Activated naive CD8-positive, alpha-beta T cell treated with anti-CD3 and anti-CD28 coated beads for 36 hours (primary cell): ENCODE data around the gene VWA3A. TPM values are rescaled to one million over a fixed set of nuclear protein-coding genes. Genes with fewer than 3 reads are reported as not detected.
"Not testable (repeated sequence)": the region's sequence is repeated elsewhere in the genome, so short reads cannot be mapped to it uniquely, and the experiment has no call there.

Source experiments
- DNase-seq: peaks from one replicate; pipeline ENCODE4 v3.0.0; 2021
- H3K27ac Mint-ChIP-seq: one replicate; pipeline ENCODE4 v1.8.0; 2022; ENCODE audit warnings: mild to moderate bottlenecking, moderate library complexity, mixed read lengths
- H3K27me3 Mint-ChIP-seq: one replicate; pipeline ENCODE4 v1.8.0; 2022; ENCODE audit warnings: mild to moderate bottlenecking, mixed read lengths
- H3K36me3 Mint-ChIP-seq: one replicate; pipeline ENCODE4 v1.8.0; 2021; ENCODE audit warnings: mild to moderate bottlenecking, mixed read lengths
- H3K4me1 Mint-ChIP-seq: one replicate; pipeline ENCODE4 v1.8.0; 2021; ENCODE audit warnings: mixed read lengths
- H3K4me3 Mint-ChIP-seq: one replicate; pipeline ENCODE4 v1.8.0; 2022; ENCODE audit warnings: mild to moderate bottlenecking, moderate library complexity, mixed read lengths
- H3K9me3 Mint-ChIP-seq: one replicate; pipeline ENCODE4 v1.8.0; 2022; ENCODE audit warnings: mixed read lengths
- total RNA-seq, 2 experiments: library from RNA; stranded (reverse); gene quantifications; one replicate each; pipeline ENCODE4 v1.2.3, GENCODE V29; 2021

The VWA3A gene
- total RNA-seq, 2 experiments from 2014 or later, result 0.22 TPM; not detected in 1

DNA sequence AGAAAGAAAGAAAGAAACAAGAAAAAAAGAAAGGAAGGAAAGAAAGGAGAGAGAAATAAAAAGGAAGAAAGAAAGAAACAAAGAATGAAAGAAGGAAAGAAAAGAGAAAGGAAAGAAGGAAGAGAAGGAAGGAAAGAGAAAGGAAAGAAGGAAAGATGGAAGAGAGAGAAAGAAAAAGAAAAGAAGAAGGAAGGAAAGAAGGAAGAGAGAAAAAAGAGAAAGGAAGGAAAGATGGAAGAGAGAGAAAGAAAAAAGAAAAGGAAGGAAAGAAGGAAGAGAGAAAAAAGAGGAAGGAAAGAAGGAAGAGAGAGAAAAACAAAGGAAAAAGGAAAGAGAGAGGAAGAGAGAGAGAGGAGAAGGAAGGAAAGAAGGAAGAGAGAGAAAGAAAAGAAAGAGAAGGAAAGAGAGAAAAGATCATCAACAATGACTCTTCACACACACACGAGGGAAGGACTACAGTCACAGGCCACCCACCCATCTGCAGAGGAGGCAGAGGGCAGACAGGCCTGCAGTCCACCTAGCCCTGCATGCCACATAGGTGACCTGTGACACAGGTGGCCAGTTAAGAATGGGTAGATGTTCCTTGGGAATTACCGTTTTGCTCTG lies 23.9 kb downstream of the VWA3A start:
- H3K27me3 Mint-ChIP-seq, result no peaks in the 10 kb centered on the region
- H3K9me3 Mint-ChIP-seq, result no peaks in the 10 kb centered on the region
- no peak overlapping the region for H3K4me3 Mint-ChIP-seq
- no peak overlapping the region for H3K27ac Mint-ChIP-seq
- no peaks in the 10 kb centered on the region for H3K4me1 Mint-ChIP-seq
- H3K36me3 Mint-ChIP-seq, result no peaks in the 10 kb centered on the region
- DNase-seq, result no peak

DNA sequence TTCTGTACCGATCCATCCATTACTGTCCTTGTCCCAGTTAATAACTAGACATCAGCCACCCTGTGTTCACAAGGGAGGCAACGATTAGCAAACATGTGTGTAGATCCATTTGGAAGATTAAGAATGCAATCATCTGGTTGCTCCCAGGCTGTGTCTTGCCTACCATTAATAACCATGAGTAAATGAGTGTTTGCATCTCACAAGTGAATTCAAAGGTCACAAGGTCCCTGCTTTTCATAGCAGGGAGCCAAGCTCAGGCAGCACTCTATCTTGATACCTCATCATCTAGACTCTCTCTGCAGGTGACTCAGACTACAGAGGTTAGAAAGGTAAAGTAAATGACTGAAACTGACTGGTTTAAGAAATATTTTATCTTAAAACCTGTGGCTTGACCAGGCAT lies 25.3 kb downstream of the VWA3A start:
- no peak for DNase-seq
- Mint-ChIP-seq H3K9me3 (no peaks in the 10 kb centered on the region), H3K4me1 (no peaks in the 10 kb centered on the region), H3K27me3 (no peaks in the 10 kb centered on the region), H3K36me3 (no peaks in the 10 kb centered on the region), H3K27ac (no peak overlapping the region), H3K4me3 (no peak overlapping the region)

DNA sequence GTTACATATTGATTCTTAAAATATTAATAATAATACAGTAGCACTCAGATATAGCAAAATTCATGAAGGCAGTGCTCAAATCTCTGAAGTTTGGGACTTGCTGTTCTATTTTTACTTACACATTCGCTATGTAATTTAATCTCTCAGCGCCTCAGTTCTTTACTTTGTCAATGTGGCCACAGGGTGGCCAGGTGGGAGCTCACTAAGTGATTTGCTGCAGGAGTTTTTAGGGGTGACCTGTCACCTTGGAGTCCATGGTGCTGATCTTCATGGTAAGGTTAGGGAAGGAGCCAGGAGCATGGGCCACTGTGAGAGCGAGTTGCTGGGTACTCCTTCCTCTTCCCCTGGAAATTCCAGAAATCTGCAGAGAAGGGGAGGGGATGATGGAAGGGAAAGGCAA lies 28.1 kb downstream of the VWA3A start:
- Mint-ChIP-seq H3K36me3 (no peaks in the 10 kb centered on the region), H3K9me3 (no peaks in the 10 kb centered on the region), H3K4me1 (no peaks in the 10 kb centered on the region), H3K27ac (no peak overlapping the region), H3K27me3 (no peaks in the 10 kb centered on the region), H3K4me3 (no peak overlapping the region)
- DNase-seq, result no peak

DNA sequence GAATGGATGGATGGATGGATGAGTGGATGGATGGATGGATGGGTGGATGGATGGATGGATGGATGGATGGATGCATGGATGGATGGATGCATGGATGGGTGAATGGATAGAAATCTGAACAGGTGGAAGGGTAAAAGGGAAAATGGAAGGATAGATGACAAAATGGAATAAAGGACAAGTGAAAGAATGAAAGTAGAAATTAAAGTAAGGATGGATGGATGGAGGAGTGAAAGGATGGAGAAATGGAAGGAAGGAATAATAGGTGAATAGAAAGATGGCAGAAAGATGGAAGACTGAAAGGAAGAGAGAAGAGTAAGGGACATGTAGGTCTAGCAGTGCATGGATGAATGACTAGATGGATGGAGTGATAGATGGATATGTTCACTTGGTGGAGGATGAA lies 29.9 kb downstream of the VWA3A start:
- no peaks in the 10 kb centered on the region for H3K4me1 Mint-ChIP-seq
- no peaks in the 10 kb centered on the region for H3K36me3 Mint-ChIP-seq
- H3K9me3 Mint-ChIP-seq, result no peaks in the 10 kb centered on the region
- no peak overlapping the region for H3K4me3 Mint-ChIP-seq
- no peak overlapping the region for H3K27ac Mint-ChIP-seq
- DNase-seq, result no peak
- H3K27me3 Mint-ChIP-seq, result no peaks in the 10 kb centered on the region

DNA sequence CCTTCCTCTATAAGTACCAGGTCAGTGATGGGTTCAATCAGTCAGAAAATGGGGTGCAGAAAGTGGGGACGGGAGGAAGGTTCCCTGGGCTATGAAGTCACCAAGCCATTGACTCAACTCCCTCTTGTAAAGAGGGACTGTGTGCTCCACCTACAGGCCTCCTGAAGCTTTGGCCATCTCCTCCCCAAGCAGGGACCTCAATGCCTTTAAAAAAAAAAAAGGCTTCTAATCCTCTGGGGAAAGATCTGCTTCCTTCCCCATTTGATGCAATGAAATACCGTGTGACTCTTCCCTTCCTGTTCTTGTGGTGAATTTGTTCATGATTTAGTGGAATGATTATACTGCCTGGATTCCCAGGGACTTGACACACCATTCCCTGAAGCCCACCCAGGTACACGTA lies 30.8 kb downstream of the VWA3A start:
- Mint-ChIP-seq H3K4me3 (no peak overlapping the region), H3K4me1 (no peaks in the 10 kb centered on the region), H3K36me3 (no peaks in the 10 kb centered on the region), H3K27ac (no peak overlapping the region), H3K27me3 (no peaks in the 10 kb centered on the region), H3K9me3 (no peaks in the 10 kb centered on the region)
- no peak for DNase-seq

DNA sequence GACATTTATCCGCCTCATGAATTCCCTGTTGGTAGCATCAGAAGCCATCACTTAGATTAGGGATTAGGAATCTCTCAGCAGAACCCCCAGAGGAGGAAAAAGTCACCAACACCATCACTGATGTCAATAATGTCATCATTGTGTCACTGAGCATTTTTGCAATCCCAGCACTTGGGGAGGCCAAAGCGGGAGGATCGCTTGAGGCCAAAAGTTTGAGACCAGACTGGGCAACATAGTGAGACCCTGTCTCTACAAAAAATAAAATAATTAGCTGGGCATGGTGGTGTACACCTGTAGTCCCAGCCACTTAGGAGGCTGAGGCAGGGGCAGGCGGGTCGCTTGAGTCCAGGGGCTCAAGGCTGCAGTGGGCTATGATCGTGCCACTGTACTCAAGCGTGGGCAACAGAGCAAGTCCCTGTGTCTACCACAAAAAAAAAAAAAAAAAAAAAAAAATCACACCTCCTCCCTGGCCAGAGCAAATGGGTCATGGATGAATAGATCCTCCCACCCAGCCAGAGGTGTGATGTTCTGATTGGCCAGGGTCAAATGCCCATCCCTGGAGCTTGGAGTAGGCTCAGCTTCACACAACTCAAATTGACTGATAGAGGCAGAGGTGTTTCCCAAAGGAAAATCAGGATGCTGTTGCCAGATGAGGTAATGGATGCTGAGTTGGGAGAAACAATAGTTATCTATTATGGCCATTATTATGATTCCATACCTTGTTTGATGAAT lies 31.6 kb downstream of the VWA3A start:
- Mint-ChIP-seq H3K27ac (no peak overlapping the region), H3K9me3 (no peaks in the 10 kb centered on the region), H3K36me3 (no peaks in the 10 kb centered on the region), H3K4me1 (no peaks in the 10 kb centered on the region), H3K4me3 (no peak overlapping the region), H3K27me3 (no peaks in the 10 kb centered on the region)
- no peak for DNase-seq

DNA sequence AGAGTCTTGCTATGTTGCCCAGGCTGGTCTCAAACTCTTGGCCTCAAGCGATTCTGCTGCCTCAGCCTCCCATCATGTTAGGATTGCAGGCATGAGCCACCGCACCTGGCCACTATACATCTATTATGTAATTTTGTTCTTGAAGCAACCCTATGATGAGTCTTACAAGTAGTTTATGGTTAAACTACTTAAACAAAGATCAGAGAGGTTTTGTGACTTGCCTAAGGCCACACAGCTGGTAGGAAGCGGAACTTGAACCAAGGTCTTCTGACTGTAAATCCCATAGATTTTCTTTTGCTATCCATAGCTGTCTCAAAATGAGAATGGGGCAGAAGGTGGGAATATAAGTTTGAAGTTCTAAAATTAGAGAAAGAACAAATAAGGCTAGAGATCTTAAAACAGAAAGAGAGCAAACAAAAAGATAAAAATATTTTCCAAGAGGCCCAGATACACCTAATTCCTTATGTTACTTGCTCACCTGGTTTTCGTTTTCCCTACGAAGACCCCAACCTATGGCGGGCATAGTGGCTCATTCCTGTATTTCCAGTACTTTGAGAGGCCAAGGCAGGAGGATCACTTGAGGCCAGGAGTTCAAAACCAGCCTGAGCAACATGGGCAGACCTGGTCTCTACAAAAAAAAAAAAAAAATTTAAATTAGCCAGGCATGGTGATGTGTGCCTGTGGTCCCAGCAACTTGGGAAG lies 32.4 kb downstream of the VWA3A start:
- DNase-seq, result no peak
- no peaks in the 10 kb centered on the region for H3K36me3 Mint-ChIP-seq
- no peaks in the 10 kb centered on the region for H3K9me3 Mint-ChIP-seq
- no peak overlapping the region for H3K4me3 Mint-ChIP-seq
- H3K27ac Mint-ChIP-seq, result no peak overlapping the region
- H3K27me3 Mint-ChIP-seq, result no peaks in the 10 kb centered on the region
- no peaks in the 10 kb centered on the region for H3K4me1 Mint-ChIP-seq

DNA sequence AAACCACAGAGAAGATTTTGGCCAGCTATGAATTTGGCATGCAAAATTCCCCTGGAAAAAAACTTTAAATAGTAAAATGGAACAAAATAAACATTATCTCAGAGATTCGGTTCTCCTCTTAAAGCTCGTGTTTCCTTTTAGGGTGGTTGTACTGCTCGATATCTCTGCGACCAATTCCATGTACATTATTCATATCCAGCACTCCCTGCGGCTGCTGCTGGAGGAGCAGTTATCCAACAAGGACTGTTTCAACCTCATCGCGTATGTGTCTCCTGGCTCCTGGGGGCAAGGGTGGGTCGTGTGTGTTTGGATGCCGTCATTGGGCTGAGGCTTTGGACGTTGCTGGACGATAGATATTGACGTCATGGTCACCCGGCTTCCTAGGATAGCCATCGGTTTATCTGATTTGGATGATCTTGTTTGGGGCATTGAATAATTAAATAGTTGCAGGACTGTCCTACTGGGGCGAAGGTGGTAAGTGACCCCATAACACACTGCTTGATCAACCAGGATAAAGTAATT lies 33.8 kb downstream of the VWA3A start:
- H3K9me3 Mint-ChIP-seq, result no peaks in the 10 kb centered on the region
- H3K27ac Mint-ChIP-seq, result no peak overlapping the region
- no peak for DNase-seq
- no peaks in the 10 kb centered on the region for H3K27me3 Mint-ChIP-seq
- H3K36me3 Mint-ChIP-seq, result no peaks in the 10 kb centered on the region
- no peaks in the 10 kb centered on the region for H3K4me1 Mint-ChIP-seq
- H3K4me3 Mint-ChIP-seq, result no peak overlapping the region

DNA sequence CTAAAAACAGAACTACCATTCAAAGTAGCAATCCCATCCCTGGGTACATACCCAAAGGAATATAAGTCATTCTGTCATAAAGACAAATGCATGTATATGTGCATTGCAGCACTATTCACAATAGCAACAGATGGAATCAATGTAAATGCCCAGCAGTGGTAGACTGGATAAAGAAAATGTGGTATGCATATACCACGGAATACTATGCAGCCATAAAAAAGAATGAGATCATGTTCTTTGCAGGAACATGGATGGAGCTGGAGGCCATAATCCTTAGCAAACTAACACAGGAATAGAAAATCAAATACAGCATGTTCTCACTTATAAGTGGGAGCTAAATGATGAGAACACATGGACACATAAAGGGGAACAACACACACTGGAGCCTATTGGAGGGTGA lies 36.2 kb downstream of the VWA3A start:
- H3K4me3 Mint-ChIP-seq, H3K4me1 Mint-ChIP-seq, H3K27ac Mint-ChIP-seq, H3K36me3 Mint-ChIP-seq, H3K9me3 Mint-ChIP-seq, DNase-seq, H3K27me3 Mint-ChIP-seq: not testable (repeated sequence)

DNA sequence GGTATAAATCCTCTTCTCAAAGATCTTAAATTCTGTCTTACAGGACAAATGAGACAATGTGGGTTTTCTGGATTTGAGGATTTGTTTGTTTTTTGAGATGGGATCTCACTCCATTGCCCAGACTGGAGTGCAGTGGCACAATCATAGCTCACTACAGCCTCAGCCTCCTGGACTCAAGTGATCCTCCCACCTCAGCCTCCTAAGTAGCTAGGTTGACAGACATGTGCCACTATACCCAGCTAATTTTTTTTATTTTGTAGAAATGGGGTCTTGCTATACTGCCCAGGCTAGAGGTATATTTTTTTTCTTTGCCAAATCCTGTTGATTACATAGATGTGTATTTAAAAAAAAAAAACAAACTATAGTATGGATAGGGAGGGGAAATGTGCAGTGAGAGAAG lies 38.2 kb downstream of the VWA3A start:
- no peaks in the 10 kb centered on the region for H3K27me3 Mint-ChIP-seq
- no peaks in the 10 kb centered on the region for H3K9me3 Mint-ChIP-seq
- no peak overlapping the region for H3K27ac Mint-ChIP-seq
- no peaks in the 10 kb centered on the region for H3K4me1 Mint-ChIP-seq
- no peak overlapping the region for H3K4me3 Mint-ChIP-seq
- H3K36me3 Mint-ChIP-seq, result no peaks in the 10 kb centered on the region
- no peak for DNase-seq

DNA sequence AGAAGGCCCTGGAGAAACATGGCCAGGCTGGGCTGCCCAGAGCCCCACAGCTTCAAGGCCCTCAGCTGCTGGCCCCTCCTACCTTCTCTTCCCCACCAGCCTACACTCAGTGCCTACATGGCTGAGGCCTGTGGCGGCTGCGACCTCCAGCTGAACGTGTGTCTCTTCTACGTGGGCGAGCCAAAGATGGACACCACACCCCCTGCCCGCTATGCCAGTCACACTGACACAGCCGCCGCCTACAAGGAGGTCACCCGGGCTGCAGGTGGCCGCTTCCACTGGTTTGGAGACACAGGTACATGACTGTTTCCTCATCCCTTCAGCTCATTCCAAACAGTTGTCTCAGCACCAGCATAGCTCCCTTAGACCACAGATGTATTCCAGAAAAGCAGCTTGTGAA lies 40.5 kb downstream of the VWA3A start:
- no peak overlapping the region for H3K27ac Mint-ChIP-seq
- DNase-seq, result no peak
- H3K27me3 Mint-ChIP-seq, result no peaks in the 10 kb centered on the region
- no peaks in the 10 kb centered on the region for H3K36me3 Mint-ChIP-seq
- H3K4me3 Mint-ChIP-seq, result no peak overlapping the region
- H3K9me3 Mint-ChIP-seq, result no peaks in the 10 kb centered on the region
- H3K4me1 Mint-ChIP-seq, result no peaks in the 10 kb centered on the region

DNA sequence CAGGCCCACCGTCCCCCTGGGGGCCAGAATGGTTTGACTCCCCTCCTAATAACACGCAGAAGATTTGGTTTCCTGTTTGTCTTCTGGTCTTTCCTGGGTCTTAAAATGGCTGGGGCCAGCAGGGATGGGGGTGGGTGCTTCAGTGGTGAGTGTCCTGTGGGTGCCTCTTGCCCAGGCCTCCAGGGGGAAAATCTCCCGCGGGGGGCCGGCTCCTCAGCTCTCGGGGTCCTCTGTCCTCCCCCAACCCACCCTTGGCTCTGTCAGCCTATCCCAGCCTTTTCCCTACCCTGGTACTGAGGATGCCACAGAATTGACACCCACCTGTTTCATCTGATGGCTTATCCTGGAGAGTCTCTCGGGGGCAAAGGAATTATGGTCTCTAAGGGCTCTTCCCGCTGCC lies 46.1 kb downstream of the VWA3A start:
- DNase-seq, result no peak
- Mint-ChIP-seq H3K27ac (no peak overlapping the region), H3K36me3 (no peaks in the 10 kb centered on the region), H3K4me1 (no peaks in the 10 kb centered on the region), H3K4me3 (no peak overlapping the region), H3K9me3 (no peaks in the 10 kb centered on the region), H3K27me3 (no peaks in the 10 kb centered on the region)

DNA sequence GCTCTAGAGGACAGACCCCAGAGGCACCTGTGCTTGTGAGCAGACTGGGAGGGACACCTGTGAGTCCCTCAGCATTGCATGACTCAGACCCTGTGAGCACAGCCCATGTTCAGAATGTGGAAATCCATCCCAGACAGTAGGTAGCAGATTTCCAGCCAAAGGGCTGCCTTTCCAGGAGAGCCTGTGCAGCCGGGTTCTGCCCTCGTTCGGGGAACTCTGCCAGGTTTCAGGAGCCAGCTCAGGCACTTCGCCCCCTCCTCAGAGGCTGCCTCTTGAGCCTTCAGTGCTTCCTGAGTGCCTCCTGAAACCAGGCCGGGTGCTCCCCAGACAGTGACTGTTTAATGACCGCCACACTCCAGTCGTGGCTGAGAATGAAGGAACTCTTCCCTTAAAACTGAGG lies 46.7 kb downstream of the VWA3A start:
- no peaks in the 10 kb centered on the region for H3K36me3 Mint-ChIP-seq
- H3K4me3 Mint-ChIP-seq, result no peak overlapping the region
- no peaks in the 10 kb centered on the region for H3K9me3 Mint-ChIP-seq
- no peaks in the 10 kb centered on the region for H3K27me3 Mint-ChIP-seq
- DNase-seq, result no peak
- H3K27ac Mint-ChIP-seq, result no peak overlapping the region
- H3K4me1 Mint-ChIP-seq, result no peaks in the 10 kb centered on the region

DNA sequence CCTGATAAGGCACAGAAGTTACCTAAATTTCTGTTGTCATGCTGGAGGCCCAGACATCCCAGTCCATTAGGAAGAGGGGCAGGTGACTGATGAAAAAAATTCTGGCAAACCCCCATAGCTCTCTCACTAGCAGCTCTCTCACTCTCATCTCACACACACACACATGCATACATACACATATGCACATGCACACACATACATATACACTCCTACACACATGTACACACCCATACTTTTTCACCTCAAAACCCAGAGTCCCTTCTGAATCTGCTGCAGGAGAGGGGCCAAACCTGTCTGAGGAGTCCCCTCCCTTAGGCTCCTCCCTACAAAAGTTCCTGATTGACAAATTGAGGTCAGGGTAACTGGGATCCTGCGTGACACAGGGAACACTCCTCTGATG lies 47.4 kb downstream of the VWA3A start:
- H3K9me3 Mint-ChIP-seq, result no peaks in the 10 kb centered on the region
- no peak for DNase-seq
- no peaks in the 10 kb centered on the region for H3K4me1 Mint-ChIP-seq
- H3K4me3 Mint-ChIP-seq, result no peak overlapping the region
- no peaks in the 10 kb centered on the region for H3K27me3 Mint-ChIP-seq
- no peaks in the 10 kb centered on the region for H3K36me3 Mint-ChIP-seq
- H3K27ac Mint-ChIP-seq, result no peak overlapping the region

DNA sequence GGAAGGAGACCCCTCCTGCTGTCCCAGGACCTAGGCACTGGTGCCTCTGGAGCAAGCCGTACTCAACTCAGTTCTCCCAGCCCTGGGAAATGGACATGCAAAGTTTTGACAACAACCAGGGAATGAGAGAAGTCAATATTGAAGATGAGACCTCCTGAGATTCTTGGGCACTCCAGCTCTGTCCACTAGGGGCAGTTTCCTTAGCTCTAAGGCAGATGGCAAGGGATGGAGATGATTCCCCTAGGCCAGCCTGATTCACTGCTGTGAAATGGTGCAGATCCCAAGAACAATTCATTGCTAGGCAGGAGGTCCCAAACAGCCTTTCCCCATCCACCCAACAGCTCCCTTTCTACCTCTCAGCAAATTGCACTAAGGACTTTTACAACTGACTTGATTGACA lies 49.4 kb downstream of the VWA3A start:
- H3K27me3 Mint-ChIP-seq, result no peaks in the 10 kb centered on the region
- H3K4me3 Mint-ChIP-seq, result no peak overlapping the region
- H3K27ac Mint-ChIP-seq, result no peak overlapping the region
- H3K9me3 Mint-ChIP-seq, result no peaks in the 10 kb centered on the region
- no peak for DNase-seq
- H3K4me1 Mint-ChIP-seq, result no peaks in the 10 kb centered on the region
- no peaks in the 10 kb centered on the region for H3K36me3 Mint-ChIP-seq

DNA sequence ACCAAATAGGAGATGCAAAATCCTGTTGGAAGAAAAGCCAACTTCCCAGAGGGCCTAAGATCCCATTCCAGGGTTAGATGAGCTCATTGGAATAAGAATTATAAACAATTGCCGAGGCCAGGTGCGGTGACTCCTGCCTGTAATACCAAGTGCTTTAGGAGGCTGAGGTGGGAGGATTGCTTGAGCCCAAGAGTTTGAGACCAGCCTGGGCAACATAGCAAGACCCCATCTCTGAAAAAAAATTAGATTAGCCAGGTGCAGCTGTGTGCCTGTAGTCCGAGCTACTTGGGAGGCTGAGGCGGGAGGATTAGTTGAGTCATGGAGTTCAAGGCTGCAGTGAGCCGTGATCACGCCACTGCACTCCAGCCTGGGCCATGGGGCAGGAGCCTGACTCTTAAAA lies 52.2 kb downstream of the VWA3A start:
- no peaks in the 10 kb centered on the region for H3K27me3 Mint-ChIP-seq
- no peak overlapping the region for H3K4me3 Mint-ChIP-seq
- no peaks in the 10 kb centered on the region for H3K9me3 Mint-ChIP-seq
- DNase-seq, result no peak
- no peak overlapping the region for H3K27ac Mint-ChIP-seq
- no peaks in the 10 kb centered on the region for H3K4me1 Mint-ChIP-seq
- no peaks in the 10 kb centered on the region for H3K36me3 Mint-ChIP-seq
